Endothelial cell of umbilical vein (primary cell): ENCODE results near the gene BATF. TPM values are rescaled to one million over a fixed set of nuclear protein-coding genes. Genes with fewer than 3 reads are reported as not detected.

ENCODE experiments used
- BruUV-seq: library from RNA; stranded (reverse); fragments of 400-500 nt; replicated peaks from 2 replicates; lab custom pipeline; 2021; lab: Mats Ljungman, UMichigan
- CTCF ChIA-PET: fragments of 300-600, 350-600 bp; sonication (Branson Sonifier 250); formaldehyde crosslinking; loops from one replicate; lab custom pipeline; 2021; ENCODE audit warnings: antibody characterized with exemption, inconsistent platforms; lab: Charles Lee
- POLR2A ChIA-PET: fragments of 300-600, 350-600 bp; sonication (Branson Sonifier 250); formaldehyde crosslinking; loops from one replicate; lab custom pipeline; 2021; ENCODE audit warnings: antibody characterized with exemption, inconsistent platforms; lab: Charles Lee
- DNase-seq: peaks from one replicate; pipeline ENCODE4 v3.0.0-alpha.2; 2011; ENCODE audit warnings: low read depth, low spot score
- FAIRE-seq: peaks from 2 replicates; lab custom pipeline; 2011; peaks lifted over from hg19 to GRCh38; lab: Jason Lieb, UNC
- H2AFZ ChIP-seq: 2 replicates; pipeline ENCODE4 v1.6.0; 2012; ENCODE audit warnings: low read depth, low read length, control low read depth, inconsistent platforms
- H3K27ac ChIP-seq: 2 replicates; pipeline ENCODE4 v1.5.1; 2011; ENCODE audit warnings: low read depth, mild to moderate bottlenecking, control low read depth, low read length, moderate library complexity; ENCODE audit not compliant: insufficient read depth
- H3K27me3 ChIP-seq, 2 experiments: 2 replicates each; pipeline versions ENCODE4 v1.6.0 to v1.6.1; 2011; ENCODE audit warnings: low read length in 2 of 2, mixed read lengths in 1 of 2; ENCODE audit not compliant: control insufficient read depth in 2 of 2, insufficient read depth in 2 of 2
- H3K36me3 ChIP-seq, 2 experiments: 2 replicates in 1 of 2; 3 replicates in 1 of 2; pipeline ENCODE4 v1.5.1; 2011; ENCODE audit warnings: low read length in 2 of 2, mild to moderate bottlenecking in 1 of 2, moderate library complexity in 1 of 2; ENCODE audit not compliant: control insufficient read depth in 2 of 2, insufficient read depth in 2 of 2; ENCODE audit errors: extremely low read depth in 1 of 2
- H3K4me1 ChIP-seq: 3 replicates; pipeline ENCODE4 v1.5.1; 2011; ENCODE audit warnings: mild to moderate bottlenecking, low read length; ENCODE audit not compliant: control insufficient read depth, insufficient read depth; ENCODE audit errors: extremely low read depth
- H3K4me2 ChIP-seq: 2 replicates; pipeline ENCODE4 v1.6.1; 2011; ENCODE audit warnings: low read length, control low read depth, mixed read lengths; ENCODE audit not compliant: insufficient read depth
- H3K4me3 ChIP-seq, 3 experiments: fragments of 200-600 bp in 1 of 3; sonication (generic), shearing (Covaris generic) in 1 of 3; replicated peaks in 1 of 3; 2 replicates each; pipeline ENCODE4 v1.5.1; 2011 to 2016; ENCODE audit warnings: control low read depth in 3 of 3, low read length in 3 of 3, mild to moderate bottlenecking in 2 of 3, inconsistent platforms in 1 of 3, low read depth in 1 of 3, moderate library complexity in 1 of 3; ENCODE audit not compliant: insufficient read depth in 1 of 3
- H3K79me2 ChIP-seq: 2 replicates; pipeline ENCODE4 v1.6.0; 2012; ENCODE audit warnings: low read length, inconsistent platforms; ENCODE audit not compliant: control insufficient read depth, insufficient read depth
- H3K9ac ChIP-seq: replicated peaks from 2 replicates; pipeline ENCODE3; 2011; ENCODE audit warnings: low read length, control low read depth; ENCODE audit not compliant: insufficient read depth; ENCODE audit errors: extremely low read depth
- H3K9me1 ChIP-seq: replicated peaks from 3 replicates; pipeline ENCODE4 v1.6.0; 2011; ENCODE audit warnings: mild to moderate bottlenecking, low read length; ENCODE audit not compliant: control insufficient read depth, insufficient read depth; ENCODE audit errors: extremely low read depth
- H3K9me3 ChIP-seq: replicated peaks from 2 replicates; pipeline ENCODE4 v1.5.1; 2012; ENCODE audit warnings: low read length, inconsistent platforms; ENCODE audit not compliant: control insufficient read depth, insufficient read depth
- H4K20me1 ChIP-seq: replicated peaks from 2 replicates; pipeline ENCODE3; 2011; ENCODE audit warnings: mild to moderate bottlenecking, low read length; ENCODE audit not compliant: control insufficient read depth, insufficient read depth; ENCODE audit errors: extremely low read depth
- CTCF ChIP-seq, 2 donors: IDR thresholded peaks; 1 replicate in 1 of 2; 2 replicates in 1 of 2; pipeline ENCODE4 v1.5.1; 2011; ENCODE audit warnings: low read length in 2 of 2, mild to moderate bottlenecking in 2 of 2, moderate library complexity in 2 of 2, control low read depth in 1 of 2, inconsistent platforms in 1 of 2, low read depth in 1 of 2; ENCODE audit not compliant: insufficient read depth in 1 of 2; ENCODE audit errors: extremely low read depth in 1 of 2
- EZH2 ChIP-seq: IDR thresholded peaks from 2 replicates; pipeline ENCODE4 v1.6.1; 2012; ENCODE audit warnings: borderline replicate concordance, low read depth, mild to moderate bottlenecking, moderate library complexity, low read length, inconsistent platforms; ENCODE audit not compliant: severe bottlenecking
- FOS ChIP-seq: IDR thresholded peaks from 2 replicates; pipeline ENCODE4 v1.6.1; 2011; ENCODE audit warnings: mild to moderate bottlenecking, low read length, moderate library complexity, borderline replicate concordance; ENCODE audit not compliant: insufficient read depth
- GATA2 ChIP-seq: IDR thresholded peaks from 2 replicates; pipeline ENCODE4 v1.7.0; 2011; ENCODE audit warnings: low read depth, mild to moderate bottlenecking, moderate library complexity, mixed read lengths, low read length; ENCODE audit not compliant: insufficient read length, insufficient read depth
- JUN ChIP-seq: IDR thresholded peaks from 2 replicates; pipeline ENCODE4 v1.6.1; 2011; ENCODE audit warnings: borderline replicate concordance, low read depth; ENCODE audit not compliant: insufficient read length, insufficient read depth
- MYC ChIP-seq: IDR thresholded peaks from one replicate; pipeline ENCODE4 v1.6.1; 2011; ENCODE audit warnings: mild to moderate bottlenecking, low read depth, low read length
- POLR2A ChIP-seq: IDR thresholded peaks from 2 replicates; pipeline ENCODE4 v1.6.1; 2012; ENCODE audit warnings: low read depth, mild to moderate bottlenecking, control low read depth, low read length
- POLR2AphosphoS5 ChIP-seq: IDR thresholded peaks from 2 replicates; pipeline ENCODE4 v1.6.1; 2012; ENCODE audit warnings: low read depth, mild to moderate bottlenecking, control low read depth, low read length, moderate library complexity; ENCODE audit not compliant: insufficient read depth
- dilution Hi-C: fragments of 300-500 bp; cut with MboI; formaldehyde crosslinking; loops from one replicate; pipeline ENCODE4 v1.15.0; 2019; ENCODE audit warnings: low sequenced_read_pairs; ENCODE audit not compliant: extremely low pct_ligation_motif_present
- intact Hi-C: fragments of 100-400 bp; cut with micrococcal nuclease; formaldehyde crosslinking; loops from one replicate; pipeline ENCODE4 v1.10.0; 2022
- polyA plus RNA-seq, 4 experiments: library from polyadenylated mRNA; depleted of rRNA in 3 of 4; stranded (reverse) in 3 of 4; unstranded in 1 of 4; fragments of >200 nt; gene quantifications; 2 replicates each; pipeline versions ENCODE4 v1.2.1 to v1.2.3, GENCODE V29; 2011 to 2012; ENCODE audit warnings: missing spikeins in 1 of 4
- total RNA-seq: library from RNA; stranded (reverse); gene quantifications from 2 replicates; pipeline ENCODE4 v1.2.3, GENCODE V29; 2021
- TF ChIP-seq, protein P1 (sequence below): IDR thresholded peaks from 2 replicates; pipeline ENCODE4 v1.6.1; 2011; ENCODE audit not compliant: insufficient read depth, insufficient read length

Gene BATF
- total and polyA plus RNA-seq, 2 donors (not counting 3 experiments of a cell fraction or from before 2014, with no cell fraction given) = not detected

GRCh38 chr14:75553157-75553556, 30.9 kb downstream of the BATF start:
- FAIRE-seq = no peak
- intact Hi-C loops = no loop called here
- dilution Hi-C loops = no loop called here

More at GRCh38 chr14:75553157-75553556, 30.9 kb downstream of the BATF start:
- H2AFZ ChIP-seq = no peak overlapping the region
- BruUV-seq = no TSS peak
- no peak overlapping the region for H3K27ac ChIP-seq
- H3K9me3 ChIP-seq = no peaks in the 10 kb centered on the region
- H3K9ac ChIP-seq = no peak overlapping the region
- ChIA-PET POLR2A (no interaction called here), CTCF (interaction anchor here (1.3 kb wide), 1 partner anchor 8 kb away, joined by 5 read pairs; no protein-coding TSS in a partner anchor)
- TF ChIP-seq POLR2AphosphoS5 (no peak), MYC (no peak), CTCF (IDR thresholded peaks at IDR 0.05; ENCODE audit: extremely low read depth in 1 of 2, insufficient read depth in 1 of 2, low read depth in 1 of 2, low read length in 2 of 2) (no peak), FOS (no peak), GATA2 (no peak), POLR2A (no peak), JUN (no peak), EZH2 (no peak)
- TF ChIP-seq, protein P1, sequence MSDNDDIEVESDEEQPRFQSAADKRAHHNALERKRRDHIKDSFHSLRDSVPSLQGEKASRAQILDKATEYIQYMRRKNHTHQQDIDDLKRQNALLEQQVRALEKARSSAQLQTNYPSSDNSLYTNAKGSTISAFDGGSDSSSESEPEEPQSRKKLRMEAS = no peak
- H3K27me3 ChIP-seq = peaks cover 7 to 14% of the 10 kb centered on the region in 2 experiments
- no peaks in the 10 kb centered on the region for H3K79me2 ChIP-seq
- no peak overlapping the region for H3K4me3 ChIP-seq
- H3K4me1 ChIP-seq = no peaks in the 10 kb centered on the region
- no peaks in the 10 kb centered on the region for H3K9me1 ChIP-seq
- H3K4me2 ChIP-seq = no peak overlapping the region
- no peak for DNase-seq
- no peaks in the 10 kb centered on the region for H4K20me1 ChIP-seq
- H3K36me3 ChIP-seq = no peaks in the 10 kb centered on the region
